DMS53 (cell line): ENCODE results near the gene CASKIN1.

Source experiments
- DNase-seq: peaks from one replicate; lab custom pipeline; 2025; lab: John Stamatoyannopoulos, UW

The CASKIN1 gene

DNA sequence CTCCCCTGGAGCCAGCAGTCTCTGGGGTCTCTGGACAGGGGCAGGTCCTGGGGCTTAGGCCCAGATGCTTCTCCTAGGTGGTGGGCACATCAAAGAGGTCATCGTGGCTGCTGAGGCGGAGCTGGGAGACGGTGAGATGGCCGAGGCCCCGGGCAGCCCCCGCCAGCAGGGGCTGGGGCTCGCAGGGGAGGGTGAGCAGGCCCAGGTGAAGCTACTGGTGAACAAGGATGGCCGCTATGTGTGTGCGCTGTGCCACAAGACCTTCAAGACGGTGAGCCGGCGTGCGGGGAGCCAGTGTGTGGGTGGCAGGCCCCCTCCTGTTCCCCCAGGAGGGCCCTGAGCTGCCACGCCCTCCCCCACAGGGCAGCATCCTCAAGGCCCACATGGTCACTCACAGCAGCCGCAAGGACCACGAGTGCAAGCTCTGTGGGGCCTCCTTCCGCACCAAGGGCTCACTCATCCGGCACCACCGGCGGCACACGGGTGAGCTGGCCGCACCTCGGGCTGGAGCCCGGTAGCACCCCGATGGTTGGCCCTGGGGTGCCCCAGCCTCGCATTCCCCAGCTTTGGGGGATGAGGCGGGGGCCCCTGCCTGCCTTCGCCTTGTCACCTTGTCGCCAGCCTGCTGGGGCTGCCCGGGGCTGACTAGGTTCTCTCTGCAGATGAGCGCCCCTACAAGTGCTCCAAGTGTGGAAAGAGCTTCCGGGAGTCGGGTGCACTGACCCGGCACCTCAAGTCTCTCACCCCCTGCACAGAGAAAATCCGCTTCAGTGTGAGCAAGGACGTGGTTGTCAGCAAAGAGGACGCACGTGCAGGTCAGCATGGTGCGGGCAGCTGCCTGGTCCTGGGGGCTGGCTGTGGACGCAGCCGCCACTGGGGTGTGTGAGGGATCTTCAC is 35.9 kb upstream of the CASKIN1 start:
- no peak for DNase-seq

DNA sequence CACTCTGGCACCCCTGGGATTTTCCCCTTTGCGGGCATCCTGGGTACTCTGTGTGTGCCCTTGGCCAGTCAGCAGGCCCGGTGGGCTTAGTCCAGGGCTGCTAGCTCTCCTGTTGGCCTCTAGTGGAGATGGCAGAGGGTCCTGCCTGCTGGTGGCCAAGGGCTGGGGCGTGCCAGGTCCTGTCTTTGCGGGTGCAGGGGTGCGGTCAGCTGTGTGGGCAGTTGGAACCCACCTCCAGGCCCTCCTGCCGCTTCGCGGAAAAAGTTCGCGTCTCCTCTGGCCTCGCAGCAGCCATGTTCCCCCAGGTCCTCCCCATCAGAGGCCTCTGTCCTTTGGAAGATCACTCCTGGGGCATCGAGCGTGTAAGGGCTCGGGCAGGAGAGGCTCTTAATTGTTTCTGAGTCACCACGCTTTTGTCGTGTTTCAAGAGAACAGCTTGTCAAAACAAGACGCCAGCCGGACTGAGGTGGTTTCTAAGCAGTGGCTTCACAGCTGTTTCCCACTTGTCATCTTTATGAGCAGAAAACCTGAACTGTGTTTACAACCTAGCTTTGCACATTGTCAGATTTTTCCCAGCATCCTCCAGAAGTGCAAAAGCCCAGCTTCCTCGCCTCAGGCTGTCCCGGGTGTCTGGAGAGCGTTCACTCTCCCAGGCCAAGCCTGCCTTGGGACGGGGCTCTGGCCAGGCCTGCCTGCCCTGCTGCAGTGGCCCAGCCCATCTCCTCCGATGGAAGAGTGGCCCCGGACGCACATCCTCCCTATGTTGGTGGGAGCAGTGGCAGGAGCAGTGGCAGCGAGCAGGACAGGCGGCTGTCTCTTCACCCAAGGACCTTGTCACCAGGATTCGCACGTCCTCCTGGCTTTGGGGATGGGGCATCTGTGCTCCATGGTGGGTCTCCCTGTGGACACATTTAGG is 34.9 kb upstream of the CASKIN1 start:
- peak; percentile 94 for DNase-seq

DNA sequence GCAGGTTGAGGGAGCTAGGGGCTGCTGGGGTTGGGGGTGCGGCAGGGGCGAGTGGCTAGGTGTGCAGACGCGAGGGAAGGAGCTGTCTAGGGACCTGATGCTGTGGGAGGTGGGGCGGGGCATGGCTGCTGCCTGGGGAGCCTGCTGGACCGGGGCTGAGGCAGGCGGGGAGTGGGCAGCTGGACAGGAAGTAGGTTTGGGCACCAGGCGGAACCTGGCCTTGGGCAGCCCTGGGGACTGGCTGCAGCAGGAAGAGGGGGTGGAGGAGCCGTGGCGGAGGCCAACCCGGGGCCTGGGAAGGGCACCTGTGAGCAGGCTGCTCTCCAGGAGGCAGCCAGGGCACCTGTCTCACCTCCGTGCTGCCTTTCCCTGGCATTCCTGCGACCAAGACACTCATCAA is 34.0 kb upstream of the CASKIN1 start:
- peak; percentile 79 for DNase-seq

DNA sequence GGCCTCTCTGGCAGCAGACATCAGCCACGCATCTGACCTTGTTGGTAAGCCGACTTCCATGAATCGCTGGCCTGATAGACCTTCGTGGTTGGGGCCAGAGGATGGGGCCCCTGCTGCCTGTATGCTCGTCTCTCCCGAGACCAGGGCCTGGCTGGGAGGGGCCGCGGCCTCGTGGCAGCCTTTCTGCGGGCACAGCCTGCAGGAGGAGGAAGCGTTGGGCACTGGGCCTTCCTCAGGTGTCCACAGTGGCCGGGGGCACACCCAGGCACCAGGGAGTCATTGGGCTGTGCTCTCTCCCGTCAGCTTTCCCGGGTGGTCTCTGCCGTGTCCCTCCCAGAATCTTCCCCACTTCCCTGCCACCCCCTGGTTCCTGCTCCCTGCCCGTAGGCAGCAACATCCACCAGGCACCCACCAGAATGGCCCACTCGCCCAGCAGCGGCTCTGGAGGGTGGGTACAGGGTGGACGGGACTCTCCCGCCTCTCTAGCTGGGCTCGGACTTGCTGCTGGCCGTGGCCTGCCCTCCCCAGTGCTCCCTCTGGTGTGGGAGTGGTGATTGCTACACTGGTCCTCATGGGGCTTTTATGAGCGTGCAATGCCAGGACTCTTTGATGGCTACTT is 33.3 kb upstream of the CASKIN1 start:
- DNase-seq: no peak

DNA sequence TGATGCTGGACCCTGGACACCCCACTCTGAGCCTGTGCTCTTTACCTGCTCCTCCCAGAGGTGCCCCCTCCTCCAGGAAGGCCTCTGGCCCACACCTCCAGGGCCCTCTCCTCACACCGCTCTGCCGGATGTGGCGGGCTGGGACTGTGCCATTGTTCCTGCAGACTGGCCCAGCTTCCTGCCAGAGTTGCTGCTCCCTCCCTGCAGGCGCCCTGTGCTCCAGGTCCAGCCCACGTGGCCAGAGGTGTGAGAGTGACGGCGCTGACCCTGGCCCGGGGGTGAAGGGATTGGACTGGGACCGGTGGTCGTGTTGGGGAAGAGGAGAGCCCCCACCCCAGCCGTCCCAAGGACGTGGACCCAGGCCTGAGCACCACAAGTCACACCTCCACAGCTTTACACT is 32.7 kb upstream of the CASKIN1 start:
- DNase-seq: no peak

DNA sequence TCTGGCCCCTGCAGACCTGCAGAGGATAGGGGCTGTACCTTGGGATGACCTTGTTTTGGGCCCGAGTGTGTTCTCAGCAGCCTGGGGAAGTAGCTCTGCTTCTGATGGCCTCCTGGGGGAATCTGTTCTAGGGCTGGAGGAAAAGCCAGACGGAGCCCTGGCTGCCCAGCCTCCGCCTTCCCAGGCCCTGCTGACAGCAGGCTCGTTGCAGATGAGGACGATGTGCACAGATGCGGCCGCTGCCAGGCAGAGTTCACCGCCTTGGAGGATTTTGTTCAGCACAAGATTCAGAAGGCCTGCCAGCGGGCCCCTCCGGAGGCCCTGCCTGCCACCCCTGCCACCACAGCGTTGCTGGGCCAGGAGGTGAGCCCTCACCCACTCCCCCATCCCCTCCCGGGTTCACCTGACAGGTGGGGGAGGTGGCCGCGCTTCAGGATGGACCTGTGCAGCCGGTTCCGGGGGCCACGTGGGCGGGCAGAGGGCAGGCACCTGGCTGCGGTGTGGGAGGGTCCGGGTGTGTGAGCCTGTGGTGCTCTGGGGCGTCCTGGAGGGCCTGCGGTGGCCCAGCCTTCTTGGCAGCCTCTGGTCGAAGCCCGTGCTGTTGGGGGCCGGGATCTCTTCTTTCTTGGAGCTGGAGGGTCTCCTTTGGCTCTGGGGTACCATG is 31.9 kb upstream of the CASKIN1 start:
- DNase-seq: no peak

DNA sequence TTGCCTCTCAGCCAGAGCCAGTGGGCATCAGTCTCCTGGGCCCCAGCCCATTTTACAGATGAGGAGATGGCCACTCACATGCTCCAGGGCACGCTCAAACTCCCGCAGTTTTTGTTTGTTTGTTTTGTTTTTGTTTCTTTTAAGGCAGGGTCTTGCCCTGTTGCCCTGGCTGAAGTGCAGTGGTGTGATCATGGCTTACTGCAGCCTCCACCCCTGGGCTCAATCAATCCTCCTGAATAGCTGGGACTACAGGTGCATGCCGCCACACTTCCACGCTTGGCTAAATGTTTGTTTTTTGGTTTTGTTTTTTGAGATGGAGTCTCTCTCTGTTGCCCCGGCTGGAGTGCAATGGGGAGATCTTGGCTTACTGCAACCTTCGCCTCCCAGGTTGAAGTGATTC is 30.5 kb upstream of the CASKIN1 start:
- DNase-seq: no peak

DNA sequence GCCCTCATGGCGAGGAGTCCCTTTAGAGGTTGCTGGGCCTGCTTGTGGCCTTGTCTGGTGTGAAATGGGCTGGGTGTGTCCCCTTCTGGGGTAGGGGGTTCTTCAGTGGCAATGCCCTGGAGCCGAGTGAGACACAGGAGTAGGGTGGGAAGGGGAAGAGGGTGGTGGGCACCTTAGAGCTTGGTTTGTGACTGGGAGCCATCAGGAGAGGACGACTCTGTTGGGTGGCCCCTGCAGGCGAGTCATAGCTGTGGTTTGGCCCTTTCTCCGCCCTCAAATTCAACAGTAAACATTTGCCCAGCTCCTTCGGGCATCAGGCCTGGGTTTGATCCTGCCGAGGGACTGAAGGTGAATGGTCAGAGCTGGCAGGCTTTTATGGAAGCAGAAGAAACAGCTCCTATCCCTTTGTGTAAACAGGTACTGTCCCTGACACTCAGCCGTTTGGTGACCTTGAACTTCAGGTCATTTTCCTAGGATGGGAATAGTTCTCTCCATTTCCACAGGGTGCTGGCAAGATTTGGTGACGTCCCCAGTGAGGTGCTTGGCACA is 29.9 kb upstream of the CASKIN1 start:
- DNase-seq: peak; percentile 72

DNA sequence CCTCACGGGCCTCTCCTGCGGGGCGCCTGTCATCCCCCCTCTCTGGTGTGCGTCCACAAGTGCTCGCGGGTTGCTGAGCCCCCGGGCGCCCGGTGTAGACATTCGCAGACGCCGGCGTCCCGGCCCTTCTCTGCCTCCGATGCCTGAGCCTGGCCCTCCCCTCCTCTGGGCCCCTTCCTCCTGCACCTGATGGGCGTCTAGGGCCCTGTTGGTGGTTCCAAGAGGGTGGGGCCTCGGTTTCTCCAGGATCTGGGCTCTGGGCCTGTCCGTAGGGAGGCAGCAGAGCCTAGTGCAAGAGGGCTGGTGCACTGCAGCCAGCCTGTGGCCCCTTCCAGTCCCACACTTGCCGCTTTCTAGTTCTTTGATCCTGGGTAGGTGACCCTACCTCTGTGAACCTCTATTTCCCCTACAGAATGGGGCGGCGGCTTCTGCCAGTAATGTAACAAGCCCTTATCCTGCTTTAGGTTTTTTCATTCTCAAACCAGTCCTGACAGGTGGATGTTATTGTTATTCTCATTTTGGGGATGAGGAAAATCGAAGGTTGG is 27.6 kb upstream of the CASKIN1 start:
- peak; percentile 72 for DNase-seq

DNA sequence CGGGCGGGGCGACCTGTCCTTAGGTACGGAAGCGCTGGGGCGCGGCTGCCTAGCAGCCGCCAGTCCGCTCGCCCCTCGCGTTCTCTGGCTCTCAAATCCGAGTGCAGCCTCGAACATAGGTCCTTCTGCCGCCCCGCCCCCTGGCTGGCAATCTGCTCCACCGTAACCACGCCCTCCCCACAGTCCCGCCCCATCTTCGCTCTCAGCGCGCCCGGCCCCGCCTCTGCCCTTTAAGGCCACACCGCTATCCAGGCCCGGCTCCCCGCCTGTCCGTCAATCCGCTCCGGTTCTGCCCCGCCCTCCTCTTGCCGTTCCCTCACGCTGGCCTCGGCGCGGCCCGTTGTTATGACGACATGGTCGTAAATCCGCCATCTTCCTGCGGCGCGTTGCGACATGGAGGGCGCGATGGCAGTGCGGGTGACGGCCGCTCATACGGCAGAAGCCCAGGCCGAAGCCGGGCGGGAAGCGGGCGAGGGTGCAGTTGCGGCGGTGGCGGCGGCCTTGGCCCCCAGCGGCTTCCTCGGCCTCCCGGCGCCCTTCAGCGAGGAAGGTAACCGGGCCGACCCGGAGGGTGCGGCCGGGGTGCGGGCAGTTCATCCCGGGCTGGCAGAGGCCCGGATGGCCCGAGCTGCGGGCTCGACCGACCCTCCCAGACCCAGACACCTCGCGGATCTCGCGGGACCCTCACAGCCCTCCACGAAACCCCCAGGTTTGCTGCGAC is 27.0 kb upstream of the CASKIN1 start, which contains the start of gene E4F1:
Gene E4F1 (plus strand): TSS at position 371 of the 721 bp plus-strand sequence. CDS start 23 bp downstream, at position 394.
- peak; percentile 99 for DNase-seq

DNA sequence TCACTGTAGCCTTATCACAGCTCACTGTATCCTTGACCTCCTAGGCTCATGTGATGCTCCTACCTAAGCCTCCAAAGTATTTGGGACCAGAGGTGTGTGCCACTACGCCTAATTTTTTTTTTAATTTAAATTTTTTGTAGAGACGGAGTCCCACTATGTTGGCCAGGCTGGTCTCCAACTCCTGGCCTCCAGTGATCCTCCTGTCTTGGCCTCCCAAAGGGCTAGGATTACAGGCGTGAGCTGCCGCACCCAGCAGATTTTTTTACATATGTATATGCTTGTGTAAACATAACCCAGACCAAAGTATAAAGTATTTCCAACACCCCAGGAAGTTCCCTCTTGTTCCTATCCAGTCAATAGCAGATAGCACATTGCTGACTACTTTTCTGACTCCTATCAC is 19.9 kb upstream of the CASKIN1 start:
- DNase-seq: no peak

DNA sequence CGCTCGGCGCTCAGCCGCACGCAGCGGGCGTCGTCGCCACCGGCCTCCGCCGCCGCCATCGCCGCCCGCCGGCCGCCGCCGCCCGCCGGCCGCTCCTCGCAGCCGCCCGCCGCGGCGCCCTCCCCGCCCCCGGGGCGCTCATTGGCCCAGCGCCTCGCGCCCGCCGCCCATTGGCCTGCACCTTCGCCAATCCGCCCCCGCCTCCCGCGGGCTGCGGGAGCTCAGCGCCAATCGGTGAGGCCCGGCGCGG is 18.2 kb upstream of the CASKIN1 start, which contains the start of gene PGP:
Gene PGP (minus strand): TSS at position 122 of the 250 bp plus-strand sequence. CDS start 63 bp downstream, at position 59.
- no peak for DNase-seq

DNA sequence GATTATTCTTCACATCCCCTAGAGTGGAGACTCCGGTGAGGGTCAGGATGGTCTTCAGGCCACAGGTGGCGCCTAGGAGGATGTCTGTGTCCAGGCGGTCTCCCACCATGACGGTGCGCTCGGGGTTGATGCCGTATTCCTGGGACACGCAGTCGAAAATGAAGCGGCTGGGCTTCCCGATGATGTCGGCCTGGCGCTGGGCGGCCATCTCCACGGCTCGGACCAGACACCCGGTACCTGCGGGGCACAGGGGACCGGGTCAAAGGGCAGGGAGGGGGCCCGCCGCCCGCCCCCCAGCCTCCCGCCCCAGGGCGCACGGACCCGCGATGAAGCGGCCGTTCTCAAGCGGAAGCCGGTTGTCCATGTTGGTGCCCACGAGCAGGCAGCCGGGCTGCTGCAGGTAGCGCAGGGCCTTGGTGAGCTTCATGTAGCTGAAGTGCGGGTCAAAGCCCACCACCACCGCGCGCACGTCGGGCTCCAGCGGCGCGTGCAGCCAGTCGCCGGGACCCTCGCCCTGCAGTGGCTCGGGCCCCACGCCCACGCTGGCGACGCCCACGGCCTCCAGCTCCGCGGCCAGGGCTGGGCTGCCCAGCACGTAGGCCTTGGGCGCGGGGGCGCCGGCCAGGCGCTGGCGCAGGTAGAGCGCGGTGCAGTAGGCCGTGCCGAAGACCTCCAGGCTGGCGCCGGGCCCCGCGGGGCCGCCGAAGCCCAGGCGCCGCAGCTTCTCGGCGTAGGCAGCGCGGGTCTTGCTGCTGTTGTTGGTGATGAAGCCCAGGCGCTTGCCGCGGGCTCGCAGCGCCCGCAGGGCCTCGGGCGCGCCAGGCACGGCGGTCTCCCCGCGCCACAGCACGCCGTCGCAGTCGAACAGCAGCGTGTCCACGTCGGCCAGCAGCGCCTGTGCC is 17.7 kb upstream of the CASKIN1 start:
- peak; percentile 63 for DNase-seq

DNA sequence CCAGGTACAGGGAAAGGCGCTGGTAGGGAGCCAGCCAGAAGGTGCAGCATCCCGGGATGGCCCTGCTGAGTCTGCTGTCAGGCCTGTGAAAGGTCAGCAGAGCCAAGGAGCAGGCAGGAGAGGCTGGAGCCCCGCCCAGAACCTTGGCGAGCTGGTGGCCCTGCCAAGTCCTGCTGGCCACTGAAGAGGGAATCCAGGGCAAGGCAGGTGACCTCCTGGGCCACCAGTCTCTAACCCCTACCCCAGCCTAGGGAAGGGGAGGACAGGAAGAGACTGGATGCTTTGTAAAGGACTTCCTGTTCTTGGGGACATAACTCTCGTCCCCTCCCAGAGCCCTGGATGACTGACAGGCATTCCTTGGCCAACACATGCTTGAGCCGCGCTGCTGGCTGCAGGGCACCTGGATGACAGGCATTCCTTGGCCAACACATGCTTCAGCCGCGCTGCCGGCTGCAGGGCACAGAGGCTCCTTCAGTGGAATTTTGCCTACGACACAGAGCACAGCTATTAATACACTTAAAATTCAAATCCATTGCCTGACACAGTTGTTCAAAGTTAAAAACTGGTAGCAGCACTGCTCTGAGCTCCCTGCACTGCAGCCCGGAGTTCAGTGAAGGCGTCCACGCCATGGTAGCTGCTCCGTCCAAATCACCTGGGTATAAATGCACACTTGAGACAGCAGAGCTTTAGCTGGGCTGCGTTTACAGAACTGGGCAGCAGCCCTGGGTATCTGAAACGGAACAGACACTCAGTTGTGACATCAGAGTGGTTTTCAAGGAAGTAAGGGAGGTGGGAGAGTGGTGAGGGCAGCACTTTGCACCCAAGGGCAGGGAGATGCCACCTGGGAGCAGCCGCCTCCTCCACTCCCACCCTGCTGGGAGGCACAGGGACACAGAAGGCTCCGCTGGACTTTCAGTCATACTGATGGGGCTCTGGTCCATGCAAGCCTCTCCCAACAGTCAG is 16.2 kb upstream of the CASKIN1 start:
- DNase-seq: no peak

DNA sequence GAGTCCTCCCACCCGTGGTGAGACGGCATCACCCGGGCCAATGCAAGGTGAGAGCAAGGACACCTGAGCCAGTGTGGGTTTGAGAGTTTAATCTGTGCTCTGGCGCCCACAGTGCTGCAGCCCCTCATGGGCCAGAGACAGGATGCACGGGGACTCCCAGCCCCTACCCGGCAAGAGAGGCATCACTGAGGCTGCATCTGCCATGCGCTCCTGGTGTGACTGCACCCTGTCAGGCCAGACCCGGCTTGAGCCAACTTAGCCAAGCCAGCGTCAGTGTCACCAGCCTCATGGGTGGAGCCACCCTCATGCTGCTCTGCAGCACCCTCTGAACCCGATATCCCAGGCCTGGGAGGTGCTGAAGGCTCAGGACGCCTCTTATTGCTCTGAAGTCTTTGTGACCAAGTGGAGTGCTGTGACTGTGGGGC is 15.5 kb upstream of the CASKIN1 start:
- DNase-seq: no peak

DNA sequence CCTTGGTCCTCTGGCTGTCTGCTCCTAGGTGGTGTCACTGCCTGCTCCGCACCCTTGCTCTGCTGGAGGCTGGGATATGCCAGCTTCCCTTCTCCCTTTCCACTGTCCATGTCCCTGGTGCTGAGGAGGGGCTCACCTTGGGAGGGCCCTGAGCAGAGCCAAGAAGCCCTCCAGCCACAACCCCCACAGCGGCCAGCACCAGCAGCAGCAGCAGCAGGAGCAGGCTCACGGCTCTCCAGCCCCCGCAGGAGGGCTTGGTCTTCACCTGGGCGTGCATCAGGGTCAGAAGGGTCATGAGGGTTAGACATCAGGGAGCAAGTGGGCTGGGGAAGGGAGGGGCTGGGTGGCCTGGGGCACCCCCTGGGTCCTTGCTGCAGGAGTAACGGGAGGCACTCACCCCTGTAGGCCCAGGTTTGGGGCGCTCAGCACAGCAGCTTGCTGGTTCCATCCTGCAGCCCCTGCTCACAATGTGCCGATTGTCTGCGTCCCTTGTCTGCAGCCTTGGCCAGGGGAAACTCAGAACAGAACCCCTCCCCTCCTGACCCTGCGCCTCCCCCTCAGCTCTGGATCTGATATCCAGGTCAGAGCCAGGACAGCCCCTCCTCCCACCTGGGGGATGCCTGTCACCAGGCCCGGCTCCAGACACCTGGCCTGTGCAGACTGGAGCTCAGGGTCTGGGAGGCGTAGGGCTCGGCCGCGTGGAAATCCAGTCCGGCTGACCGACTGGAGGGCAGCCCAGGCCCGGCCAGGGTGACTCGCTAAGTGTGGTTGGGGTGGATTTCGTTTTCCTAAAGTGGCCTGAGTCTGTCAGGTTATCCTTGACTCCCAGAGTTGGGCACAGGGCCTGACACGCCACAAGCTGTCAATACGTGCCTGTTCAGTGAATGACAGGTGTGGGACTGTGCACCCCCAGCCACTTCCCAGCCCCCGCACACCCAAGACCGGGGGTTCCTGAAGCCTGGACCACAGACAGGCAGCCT is 14.3 kb upstream of the CASKIN1 start, which contains the start of gene BRICD5:
Gene BRICD5 (minus strand): TSS at position 478 of the 980 bp plus-strand sequence. CDS start 30 bp downstream, at position 448.
- no peak for DNase-seq

DNA sequence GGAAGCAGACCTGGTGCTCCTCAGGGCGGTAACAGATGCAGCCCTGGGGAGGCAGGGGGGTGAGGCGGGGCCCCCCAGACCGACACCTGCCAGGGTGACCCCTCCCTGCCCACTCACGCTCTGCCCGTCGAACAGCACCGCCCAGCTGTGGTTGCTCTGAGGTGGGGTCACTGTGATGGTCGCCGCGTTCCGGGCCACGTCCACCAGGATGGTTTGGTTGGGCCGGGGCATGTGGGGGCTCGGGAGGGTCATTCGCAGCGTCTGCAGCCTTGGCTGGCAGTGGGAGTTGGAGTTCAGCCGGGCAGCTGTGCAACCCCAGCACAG is 13.6 kb upstream of the CASKIN1 start:
- DNase-seq: no peak
